HEK293 (cell line): Measurements from ENCODE around the gene EIF3B.

Source experiments
- CTCF ChIA-PET: fragments of 350-600 bp; formaldehyde crosslinking; extraction: SDS; loops from one replicate; lab custom pipeline; 2021; ENCODE audit warnings: antibody characterized with exemption; lab: Yijun Ruan, JAX
- POLR2A ChIA-PET: fragments of 300-600 bp; formaldehyde crosslinking; extraction: SDS; loops from one replicate; lab custom pipeline; 2020; ENCODE audit warnings: antibody characterized with exemption, inconsistent platforms; lab: Yijun Ruan, JAX
- H3K27ac ChIP-seq: fragments of 200-500 bp; sonication (Bioruptor generic); 2 replicates; pipeline ENCODE4 v1.5.1; 2014; ENCODE audit warnings: low read depth, low read length, control low read depth, inconsistent platforms; ENCODE audit errors: extremely low read depth
- H3K36me3 ChIP-seq, 2 experiments: fragments of 200-500 bp in 1 of 2; sonication (Bioruptor generic) in 1 of 2; 1 replicate in 1 of 2; 2 replicates in 1 of 2; pipeline ENCODE4 v1.5.1; 2014 to 2017; ENCODE audit warnings: inconsistent platforms in 2 of 2, low read length in 2 of 2; ENCODE audit not compliant: control insufficient read depth in 2 of 2, insufficient read depth in 1 of 2
- H3K4me1 ChIP-seq: fragments of 200-500 bp; sonication (Bioruptor generic); 2 replicates; pipeline ENCODE4 v1.5.1; 2014; ENCODE audit warnings: mild to moderate bottlenecking, low read length, inconsistent platforms; ENCODE audit not compliant: control insufficient read depth, insufficient read depth
- H3K4me3 ChIP-seq: 2 replicates; pipeline ENCODE4 v1.5.1; 2011; ENCODE audit warnings: low read depth, mild to moderate bottlenecking, control low read depth, low read length, moderate library complexity
- H3K9me3 ChIP-seq: fragments of 200-500 bp; sonication (Bioruptor generic); 2 replicates; pipeline ENCODE4 v1.5.1; 2014; ENCODE audit warnings: low read depth, low read length, inconsistent platforms; ENCODE audit not compliant: control insufficient read depth, insufficient read depth
- ELK4 ChIP-seq: IDR thresholded peaks from 2 replicates; pipeline ENCODE4 v1.6.1; 2011; ENCODE audit warnings: mild to moderate bottlenecking, low read depth, low read length, borderline replicate concordance
- GLI2 ChIP-seq: fragments of 450-650 bp; formaldehyde crosslinking; IDR thresholded peaks from 2 replicates; pipeline ENCODE4; 2017; ENCODE audit warnings: missing biosample characterization, missing genetic modification characterization, low read depth, borderline replicate concordance
- OVOL3 ChIP-seq: fragments of 450-650 bp; formaldehyde crosslinking; IDR thresholded peaks from 2 replicates; pipeline ENCODE4 v1.5.1; 2016; ENCODE audit warnings: missing biosample characterization, missing genetic modification characterization
- RBAK ChIP-seq: fragments of 450-650 bp; formaldehyde crosslinking; IDR thresholded peaks from 2 replicates; pipeline ENCODE4 v1.5.1; 2016; ENCODE audit warnings: missing biosample characterization, missing genetic modification characterization
- ZBTB6 ChIP-seq: fragments of 450-650 bp; formaldehyde crosslinking; IDR thresholded peaks from 2 replicates; pipeline ENCODE4 v1.5.1; 2017; ENCODE audit warnings: missing biosample characterization, missing genetic modification characterization
- ZNF169 ChIP-seq: fragments of 450-650 bp; formaldehyde crosslinking; IDR thresholded peaks from 2 replicates; pipeline ENCODE4 v1.5.1; 2016; ENCODE audit warnings: missing biosample characterization, missing genetic modification characterization
- ZNF266 ChIP-seq: fragments of 450-650 bp; formaldehyde crosslinking; IDR thresholded peaks from 2 replicates; pipeline ENCODE4 v1.5.1; 2016; ENCODE audit warnings: missing biosample characterization, missing genetic modification characterization, low read depth
- ZNF274 ChIP-seq, 2 experiments: fragments of 200-500 bp in 1 of 2; fragments of 450-650 bp in 1 of 2; sonication (Bioruptor generic) in 1 of 2; formaldehyde crosslinking in 1 of 2; IDR thresholded peaks; 2 replicates each; pipeline versions ENCODE4 v1.5.1 to v1.6.1; 2014 to 2016; ENCODE audit warnings: borderline replicate concordance in 1 of 2, inconsistent platforms in 1 of 2, low read length in 1 of 2, missing biosample characterization in 1 of 2, missing genetic modification characterization in 1 of 2
- ZNF366 ChIP-seq: fragments of 450-650 bp; formaldehyde crosslinking; conservative IDR thresholded peaks from 2 replicates; pipeline ENCODE4 v1.5.1; 2016; ENCODE audit warnings: missing biosample characterization, missing genetic modification characterization
- ZNF426 ChIP-seq: fragments of 450-650 bp; formaldehyde crosslinking; IDR thresholded peaks from 2 replicates; pipeline ENCODE4 v1.5.1; 2017; ENCODE audit warnings: missing biosample characterization, missing genetic modification characterization, mild to moderate bottlenecking, inconsistent platforms, moderate library complexity
- ZNF48 ChIP-seq: fragments of 450-650 bp; formaldehyde crosslinking; IDR thresholded peaks from 2 replicates; pipeline ENCODE4 v1.5.1; 2016; ENCODE audit warnings: missing biosample characterization, missing genetic modification characterization
- ZNF558 ChIP-seq: fragments of 450-650 bp; formaldehyde crosslinking; IDR thresholded peaks from 2 replicates; pipeline ENCODE4 v1.5.1; 2016; ENCODE audit warnings: missing biosample characterization, missing genetic modification characterization
- ZNF571 ChIP-seq: fragments of 450-650 bp; formaldehyde crosslinking; IDR thresholded peaks from 2 replicates; pipeline ENCODE4 v1.5.0; 2017; ENCODE audit warnings: missing biosample characterization, missing genetic modification characterization
- ZNF701 ChIP-seq: fragments of 450-650 bp; formaldehyde crosslinking; IDR thresholded peaks from 2 replicates; pipeline ENCODE4 v1.5.1; 2016; ENCODE audit warnings: missing biosample characterization, missing genetic modification characterization
- ZNF76 ChIP-seq: fragments of 450-650 bp; formaldehyde crosslinking; IDR thresholded peaks from 2 replicates; pipeline ENCODE4; 2016; ENCODE audit warnings: low read depth, missing biosample characterization, missing genetic modification characterization, borderline replicate concordance
- ZNF791 ChIP-seq: fragments of 450-650 bp; formaldehyde crosslinking; IDR thresholded peaks from 2 replicates; pipeline ENCODE4 v1.5.1; 2016; ENCODE audit warnings: missing biosample characterization, missing genetic modification characterization
- TF ChIP-seq, protein P1 (sequence below): fragments of 450-650 bp; formaldehyde crosslinking; IDR thresholded peaks from 2 replicates; pipeline ENCODE4 v1.5.0; 2017; ENCODE audit warnings: missing biosample characterization, missing genetic modification characterization, borderline replicate concordance
- TF ChIP-seq, protein P2 (sequence below): fragments of 450-650 bp; IDR thresholded peaks from 2 replicates; pipeline ENCODE4 v1.5.1; 2018; ENCODE audit warnings: missing biosample characterization, mild to moderate bottlenecking, missing genetic modification characterization
- TF ChIP-seq, protein P3 (sequence below): fragments of 450-650 bp; formaldehyde crosslinking; conservative IDR thresholded peaks from 2 replicates; pipeline ENCODE4 v1.5.1; 2016; ENCODE audit warnings: low read depth, missing biosample characterization, missing genetic modification characterization

The EIF3B gene

GRCh38 chr7:2421943-2422310 is 67.3 kb downstream of the EIF3B start (continued):
- TF ChIP-seq, protein P1, sequence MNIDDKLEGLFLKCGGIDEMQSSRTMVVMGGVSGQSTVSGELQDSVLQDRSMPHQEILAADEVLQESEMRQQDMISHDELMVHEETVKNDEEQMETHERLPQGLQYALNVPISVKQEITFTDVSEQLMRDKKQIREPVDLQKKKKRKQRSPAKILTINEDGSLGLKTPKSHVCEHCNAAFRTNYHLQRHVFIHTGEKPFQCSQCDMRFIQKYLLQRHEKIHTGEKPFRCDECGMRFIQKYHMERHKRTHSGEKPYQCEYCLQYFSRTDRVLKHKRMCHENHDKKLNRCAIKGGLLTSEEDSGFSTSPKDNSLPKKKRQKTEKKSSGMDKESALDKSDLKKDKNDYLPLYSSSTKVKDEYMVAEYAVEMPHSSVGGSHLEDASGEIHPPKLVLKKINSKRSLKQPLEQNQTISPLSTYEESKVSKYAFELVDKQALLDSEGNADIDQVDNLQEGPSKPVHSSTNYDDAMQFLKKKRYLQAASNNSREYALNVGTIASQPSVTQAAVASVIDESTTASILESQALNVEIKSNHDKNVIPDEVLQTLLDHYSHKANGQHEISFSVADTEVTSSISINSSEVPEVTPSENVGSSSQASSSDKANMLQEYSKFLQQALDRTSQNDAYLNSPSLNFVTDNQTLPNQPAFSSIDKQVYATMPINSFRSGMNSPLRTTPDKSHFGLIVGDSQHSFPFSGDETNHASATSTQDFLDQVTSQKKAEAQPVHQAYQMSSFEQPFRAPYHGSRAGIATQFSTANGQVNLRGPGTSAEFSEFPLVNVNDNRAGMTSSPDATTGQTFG (tag by site-specific recombination), result no peak
- TF ChIP-seq ZBTB6 (tag by site-specific recombination), result no peak
- no peak for TF ChIP-seq ZNF274 (IDR thresholded peaks at IDR 0.05; ENCODE audit: low read length)
- TF ChIP-seq ZNF274 (tag by site-specific recombination; IDR thresholded peaks at IDR 0.05; ENCODE audit: borderline replicate concordance), result no peak
- no peak for TF ChIP-seq ZNF571 (tag by site-specific recombination)
- TF ChIP-seq ZNF266 (tag by site-specific recombination), result no peak
- no peak for TF ChIP-seq ZNF701 (tag by site-specific recombination)
- TF ChIP-seq, protein P2, sequence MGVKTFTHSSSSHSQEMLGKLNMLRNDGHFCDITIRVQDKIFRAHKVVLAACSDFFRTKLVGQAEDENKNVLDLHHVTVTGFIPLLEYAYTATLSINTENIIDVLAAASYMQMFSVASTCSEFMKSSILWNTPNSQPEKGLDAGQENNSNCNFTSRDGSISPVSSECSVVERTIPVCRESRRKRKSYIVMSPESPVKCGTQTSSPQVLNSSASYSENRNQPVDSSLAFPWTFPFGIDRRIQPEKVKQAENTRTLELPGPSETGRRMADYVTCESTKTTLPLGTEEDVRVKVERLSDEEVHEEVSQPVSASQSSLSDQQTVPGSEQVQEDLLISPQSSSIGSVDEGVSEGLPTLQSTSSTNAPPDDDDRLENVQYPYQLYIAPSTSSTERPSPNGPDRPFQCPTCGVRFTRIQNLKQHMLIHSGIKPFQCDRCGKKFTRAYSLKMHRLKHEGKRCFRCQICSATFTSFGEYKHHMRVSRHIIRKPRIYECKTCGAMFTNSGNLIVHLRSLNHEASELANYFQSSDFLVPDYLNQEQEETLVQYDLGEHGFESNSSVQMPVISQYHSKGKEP (tag by site-specific recombination), result no peak
- no peak for TF ChIP-seq ELK4
- TF ChIP-seq ZNF366, result no peak
- no peak for TF ChIP-seq ZNF426 (tag by site-specific recombination)
- TF ChIP-seq ZNF169 (tag by site-specific recombination), result no peak
- no peak for TF ChIP-seq ZNF558
- TF ChIP-seq, all 188 proteins: peak for 0

GRCh38 chr7:2425749-2426148 is 71.1 kb downstream of the EIF3B start:
- H3K9me3 ChIP-seq, result no peaks in the 10 kb centered on the region
- ChIA-PET POLR2A (no interaction called here), CTCF (no interaction called here)
- peaks cover 0 to 4% of the 10 kb centered on the region in 2 experiments; a peak in 1 of 3 replicates for H3K36me3 ChIP-seq
- no peak for TF ChIP-seq ZNF791 (tag by site-specific recombination)
- TF ChIP-seq ZNF48 (tag by site-specific recombination), result no peak
- no peak for TF ChIP-seq RBAK
- no peak for TF ChIP-seq OVOL3 (tag by site-specific recombination)
- no peak for TF ChIP-seq GLI2 (tag by site-specific recombination)
- no peak for TF ChIP-seq ZNF76 (tag by site-specific recombination)
- TF ChIP-seq, protein P3, sequence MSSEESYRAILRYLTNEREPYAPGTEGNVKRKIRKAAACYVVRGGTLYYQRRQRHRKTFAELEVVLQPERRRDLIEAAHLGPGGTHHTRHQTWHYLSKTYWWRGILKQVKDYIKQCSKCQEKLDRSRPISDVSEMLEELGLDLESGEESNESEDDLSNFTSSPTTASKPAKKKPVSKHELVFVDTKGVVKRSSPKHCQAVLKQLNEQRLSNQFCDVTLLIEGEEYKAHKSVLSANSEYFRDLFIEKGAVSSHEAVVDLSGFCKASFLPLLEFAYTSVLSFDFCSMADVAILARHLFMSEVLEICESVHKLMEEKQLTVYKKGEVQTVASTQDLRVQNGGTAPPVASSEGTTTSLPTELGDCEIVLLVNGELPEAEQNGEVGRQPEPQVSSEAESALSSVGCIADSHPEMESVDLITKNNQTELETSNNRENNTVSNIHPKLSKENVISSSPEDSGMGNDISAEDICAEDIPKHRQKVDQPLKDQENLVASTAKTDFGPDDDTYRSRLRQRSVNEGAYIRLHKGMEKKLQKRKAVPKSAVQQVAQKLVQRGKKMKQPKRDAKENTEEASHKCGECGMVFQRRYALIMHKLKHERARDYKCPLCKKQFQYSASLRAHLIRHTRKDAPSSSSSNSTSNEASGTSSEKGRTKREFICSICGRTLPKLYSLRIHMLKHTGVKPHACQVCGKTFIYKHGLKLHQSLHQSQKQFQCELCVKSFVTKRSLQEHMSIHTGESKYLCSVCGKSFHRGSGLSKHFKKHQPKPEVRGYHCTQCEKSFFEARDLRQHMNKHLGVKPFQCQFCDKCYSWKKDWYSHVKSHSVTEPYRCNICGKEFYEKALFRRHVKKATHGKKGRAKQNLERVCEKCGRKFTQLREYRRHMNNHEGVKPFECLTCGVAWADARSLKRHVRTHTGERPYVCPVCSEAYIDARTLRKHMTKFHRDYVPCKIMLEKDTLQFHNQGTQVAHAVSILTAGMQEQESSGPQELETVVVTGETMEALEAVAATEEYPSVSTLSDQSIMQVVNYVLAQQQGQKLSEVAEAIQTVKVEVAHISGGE (tag by site-specific recombination), result no peak
- H3K4me1 ChIP-seq, result no peaks in the 10 kb centered on the region; the same call in 1 of the 2 replicates
- no peak overlapping the region for H3K27ac ChIP-seq
- H3K4me3 ChIP-seq, result no peak overlapping the region
